ENCODE measurements around the gene DNAJC30. TPM values are rescaled to one million over a fixed set of nuclear protein-coding genes. Genes with fewer than 3 reads are reported as not detected.
"Not testable (repeated sequence)": the region's sequence is repeated elsewhere in the genome, so short reads cannot be mapped to it uniquely, and the experiment has no call there.

DNAJC30 gene
- total and polyA plus RNA-seq, 9 donors: 3.1 to 8.0 (median 6.3) TPM

DNA sequence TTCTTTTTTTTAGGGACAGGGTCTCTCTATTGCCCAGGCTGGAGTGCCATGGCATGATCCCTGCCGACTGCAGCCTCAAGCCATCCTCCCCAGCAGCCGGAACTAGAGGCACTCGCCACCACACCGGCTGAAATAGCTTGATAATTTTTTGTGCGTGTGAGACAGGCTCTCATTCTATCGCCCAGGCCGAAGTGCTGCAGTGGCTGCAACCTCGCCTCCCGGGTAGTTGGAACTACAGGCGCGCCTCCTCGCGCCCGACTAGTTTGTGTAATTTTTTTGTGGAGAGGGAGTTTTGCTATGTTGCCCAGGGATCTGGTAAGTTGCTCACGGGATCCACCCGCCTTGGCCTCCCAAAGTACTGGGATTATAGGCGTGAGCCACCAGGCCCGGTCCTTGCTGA, 2.1 kb upstream of the DNAJC30 start:
- DNase-seq: no peak
- Histone ChIP-seq H3K4me3 (ENCODE audit: low read length) (no peak overlapping the region), H3K27ac (ENCODE audit: low read length) (no peak overlapping the region), H3K36me3 (ENCODE audit: control insufficient read depth, insufficient read depth, low read length) (peaks cover 36% of the 10 kb centered on the region), H3K27me3 (ENCODE audit: control insufficient read depth, insufficient read depth, low read length) (no peaks in the 10 kb centered on the region), H3K9me3 (replicated peaks; ENCODE audit: control insufficient read depth, low read depth, low read length) (no peaks in the 10 kb centered on the region), H3K4me1 (ENCODE audit: control insufficient read depth, insufficient read depth, low read length) (peaks cover 26% of the 10 kb centered on the region)
- 92% methylated on average over 13 of the region's 18 CpGs for WGBS (ENCODE audit: insufficient coverage)

- Histone ChIP-seq H3K4me3 (ENCODE audit: low read length) (peak overlapping the region; percentile 84), H3K27ac (ENCODE audit: low read length) (peak overlapping the region; percentile 83), H3K27me3 (ENCODE audit: control insufficient read depth, insufficient read depth, low read length) (no peaks in the 10 kb centered on the region), H3K9me3 (replicated peaks; ENCODE audit: control insufficient read depth, low read depth, low read length) (no peaks in the 10 kb centered on the region), H3K36me3 (ENCODE audit: control insufficient read depth, insufficient read depth, low read length) (peaks cover 40% of the 10 kb centered on the region), H3K4me1 (ENCODE audit: control insufficient read depth, insufficient read depth, low read length) (peaks cover 26% of the 10 kb centered on the region)
- 16% methylated on average over 52 of the region's 58 CpGs for whole genome bisulfite sequencing (ENCODE audit: insufficient coverage)
- peak; percentile 34 for DNase-seq
Measured at GRCh38 chr7:73683788-73684693, 788 bp upstream of the DNAJC30 start.

DNA sequence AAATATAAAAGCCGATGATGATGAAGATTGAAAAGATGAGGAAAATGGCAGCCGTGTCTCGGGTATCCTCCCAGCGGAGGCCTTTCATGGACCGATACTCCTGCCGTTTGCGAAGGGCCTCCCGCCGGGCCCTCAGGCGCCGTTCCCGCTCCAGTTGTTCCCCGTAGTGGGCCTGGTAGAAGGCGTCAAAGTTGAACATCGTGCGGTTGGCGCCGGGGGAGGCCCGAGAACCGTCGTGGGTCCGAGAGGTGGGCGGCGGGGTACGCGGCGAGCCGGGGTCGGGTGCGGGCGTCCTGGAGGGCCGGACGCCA, 553 bp downstream of the DNAJC30 start:
- H3K36me3 ChIP-seq (ENCODE audit: control insufficient read depth, insufficient read depth, low read length): peaks cover 43% of the 10 kb centered on the region
- under 1% methylated on average over 30 of the region's 33 CpGs for WGBS (ENCODE audit: insufficient coverage)
- no peak for DNase-seq
- H3K9me3 ChIP-seq (replicated peaks; ENCODE audit: control insufficient read depth, low read depth, low read length): no peaks in the 10 kb centered on the region
- no peaks in the 10 kb centered on the region for H3K27me3 ChIP-seq (ENCODE audit: control insufficient read depth, insufficient read depth, low read length)
- peak overlapping the region; percentile 84 for H3K4me3 ChIP-seq (ENCODE audit: low read length)
- peak overlapping the region; percentile 83 for H3K27ac ChIP-seq (ENCODE audit: low read length)
- peaks cover 26% of the 10 kb centered on the region for H3K4me1 ChIP-seq (ENCODE audit: control insufficient read depth, insufficient read depth, low read length)

DNA sequence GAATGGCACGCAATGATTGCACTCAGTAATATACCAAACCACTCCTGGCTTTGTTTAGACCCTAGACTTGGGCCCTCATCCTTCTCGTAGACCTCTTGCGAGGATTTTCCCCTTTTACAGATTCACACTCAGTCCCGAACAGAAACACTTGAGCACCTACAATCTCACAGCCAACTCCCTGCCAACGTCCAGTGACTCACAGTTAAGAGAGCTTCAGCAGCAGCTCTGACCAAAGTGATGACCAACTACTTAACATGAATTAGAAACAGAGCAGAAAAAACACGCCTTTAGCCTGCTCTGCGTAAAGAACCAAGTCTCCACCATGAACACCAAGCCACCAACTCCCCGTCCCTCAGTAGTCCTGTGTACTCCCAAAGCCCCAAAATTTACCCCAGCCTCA, 2.2 kb downstream of the DNAJC30 start:
- peaks cover 30% of the 10 kb centered on the region for H3K36me3 ChIP-seq (ENCODE audit: control insufficient read depth, insufficient read depth, low read length)
- H3K9me3 ChIP-seq (replicated peaks; ENCODE audit: control insufficient read depth, low read depth, low read length): no peaks in the 10 kb centered on the region
- H3K4me3 ChIP-seq (ENCODE audit: low read length): no peak overlapping the region
- H3K27ac ChIP-seq (ENCODE audit: low read length): no peak overlapping the region
- 77% methylated on average over 7 of the region's 8 CpGs for WGBS (ENCODE audit: insufficient coverage)
- peaks cover 26% of the 10 kb centered on the region for H3K4me1 ChIP-seq (ENCODE audit: control insufficient read depth, insufficient read depth, low read length)
- no peaks in the 10 kb centered on the region for H3K27me3 ChIP-seq (ENCODE audit: control insufficient read depth, insufficient read depth, low read length)
- DNase-seq: no peak

DNA sequence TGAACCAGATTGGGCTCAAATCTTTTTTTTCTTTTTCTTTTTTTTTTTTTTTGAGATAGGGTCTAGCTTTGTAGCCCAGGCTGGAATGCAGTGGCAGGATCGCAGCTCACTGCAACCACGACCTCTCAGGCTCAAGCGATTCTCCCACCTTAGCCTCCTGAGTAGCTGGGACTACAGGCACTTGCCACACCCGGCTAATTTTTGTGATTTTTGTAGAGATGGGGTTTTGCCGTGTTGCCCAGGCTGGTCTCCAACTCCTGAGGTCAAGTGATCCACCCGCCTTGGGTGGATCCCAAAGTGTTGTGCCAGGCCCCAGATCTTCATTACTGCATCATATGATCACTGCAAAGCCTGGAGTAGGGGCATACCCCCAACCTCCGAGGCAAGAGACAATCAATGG, 2.8 kb downstream of the DNAJC30 start:
- Histone ChIP-seq H3K36me3 (ENCODE audit: control insufficient read depth, insufficient read depth, low read length) (peaks cover 30% of the 10 kb centered on the region), H3K9me3 (replicated peaks; ENCODE audit: control insufficient read depth, low read depth, low read length) (no peaks in the 10 kb centered on the region), H3K27ac (ENCODE audit: low read length) (no peak overlapping the region), H3K4me3 (ENCODE audit: low read length) (no peak overlapping the region), H3K4me1 (ENCODE audit: control insufficient read depth, insufficient read depth, low read length) (peaks cover 26% of the 10 kb centered on the region), H3K27me3 (ENCODE audit: control insufficient read depth, insufficient read depth, low read length) (no peaks in the 10 kb centered on the region)
- WGBS (ENCODE audit: insufficient coverage): no CpG with 5 or more reads among the region's 7 CpGs
- DNase-seq: no peak

DNA sequence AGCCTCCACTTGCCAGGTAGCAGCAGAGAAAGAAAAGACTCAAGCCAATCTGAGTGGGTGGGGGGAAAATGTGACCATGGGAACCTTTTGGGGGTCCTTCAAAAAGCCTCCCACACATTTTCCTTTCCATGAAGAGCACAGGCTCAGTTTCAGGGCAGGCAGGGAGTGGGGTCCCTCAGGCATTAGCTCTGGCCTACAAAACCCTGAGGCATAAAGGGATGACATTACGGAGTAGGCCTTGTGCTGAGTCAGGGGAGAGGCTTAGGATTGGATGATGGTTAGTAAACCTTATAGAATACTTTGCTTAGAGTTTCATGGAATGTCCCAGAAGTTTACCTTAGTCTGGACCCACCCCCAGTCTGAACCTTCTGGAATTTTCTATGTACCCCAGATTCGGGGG, 3.5 kb downstream of the DNAJC30 start:
- WGBS (ENCODE audit: insufficient coverage): 80% methylated on average over 1 of the region's 2 CpGs

DNA sequence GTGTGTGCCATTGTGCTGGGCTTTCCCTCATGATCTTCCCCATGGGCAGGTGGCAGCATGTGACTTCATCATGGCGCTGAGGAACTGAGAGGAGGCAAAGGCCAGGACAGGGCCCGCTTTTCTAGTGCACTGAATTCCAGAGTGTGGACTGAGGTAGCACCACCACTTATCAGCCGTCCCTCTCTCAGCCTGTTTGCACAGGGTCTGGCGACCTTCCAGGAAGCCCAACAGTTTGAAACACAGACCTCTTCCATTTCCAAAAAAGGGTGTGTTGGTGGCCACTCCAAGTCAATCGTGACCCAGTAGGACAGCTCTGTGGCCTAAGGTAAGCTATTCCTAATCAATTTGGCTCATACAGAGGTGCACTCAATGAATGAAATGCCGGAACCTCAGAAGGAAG, 4.4 kb downstream of the DNAJC30 start:
- no peaks in the 10 kb centered on the region for H3K27me3 ChIP-seq (ENCODE audit: control insufficient read depth, insufficient read depth, low read length)
- no peak for DNase-seq
- peaks cover 27% of the 10 kb centered on the region for H3K36me3 ChIP-seq (ENCODE audit: control insufficient read depth, insufficient read depth, low read length)
- H3K4me3 ChIP-seq (ENCODE audit: low read length): no peak overlapping the region
- H3K9me3 ChIP-seq (replicated peaks; ENCODE audit: control insufficient read depth, low read depth, low read length): no peaks in the 10 kb centered on the region
- no peak overlapping the region for H3K27ac ChIP-seq (ENCODE audit: low read length)
- WGBS (ENCODE audit: insufficient coverage): 100% methylated on average over 3 of the region's 6 CpGs
- peaks cover 18% of the 10 kb centered on the region for H3K4me1 ChIP-seq (ENCODE audit: control insufficient read depth, insufficient read depth, low read length)

More for the DNA sequence above, 3.5 kb downstream of the DNAJC30 start:
- H3K36me3 ChIP-seq (ENCODE audit: control insufficient read depth, insufficient read depth, low read length): peaks cover 27% of the 10 kb centered on the region
- H3K27me3 ChIP-seq (ENCODE audit: control insufficient read depth, insufficient read depth, low read length): no peaks in the 10 kb centered on the region
- H3K9me3 ChIP-seq (replicated peaks; ENCODE audit: control insufficient read depth, low read depth, low read length): no peaks in the 10 kb centered on the region
- H3K27ac ChIP-seq (ENCODE audit: low read length): no peak overlapping the region
- H3K4me1 ChIP-seq (ENCODE audit: control insufficient read depth, insufficient read depth, low read length): peaks cover 26% of the 10 kb centered on the region
- no peak for DNase-seq
- no peak overlapping the region for H3K4me3 ChIP-seq (ENCODE audit: low read length)

GRCh38 chr7:73676062-73676461, 7.2 kb downstream of the DNAJC30 start:
- H3K4me1 ChIP-seq (ENCODE audit: control insufficient read depth, insufficient read depth, low read length); H3K4me3 ChIP-seq (ENCODE audit: low read length); H3K27ac ChIP-seq (ENCODE audit: low read length); H3K27me3 ChIP-seq (ENCODE audit: control insufficient read depth, insufficient read depth, low read length); H3K9me3 ChIP-seq (replicated peaks; ENCODE audit: control insufficient read depth, low read depth, low read length); DNase-seq: not testable (repeated sequence)
- WGBS (ENCODE audit: insufficient coverage): 71% methylated on average over 3 of the region's 9 CpGs
- peaks cover 29% of the 10 kb centered on the region for H3K36me3 ChIP-seq (ENCODE audit: control insufficient read depth, insufficient read depth, low read length)

DNA sequence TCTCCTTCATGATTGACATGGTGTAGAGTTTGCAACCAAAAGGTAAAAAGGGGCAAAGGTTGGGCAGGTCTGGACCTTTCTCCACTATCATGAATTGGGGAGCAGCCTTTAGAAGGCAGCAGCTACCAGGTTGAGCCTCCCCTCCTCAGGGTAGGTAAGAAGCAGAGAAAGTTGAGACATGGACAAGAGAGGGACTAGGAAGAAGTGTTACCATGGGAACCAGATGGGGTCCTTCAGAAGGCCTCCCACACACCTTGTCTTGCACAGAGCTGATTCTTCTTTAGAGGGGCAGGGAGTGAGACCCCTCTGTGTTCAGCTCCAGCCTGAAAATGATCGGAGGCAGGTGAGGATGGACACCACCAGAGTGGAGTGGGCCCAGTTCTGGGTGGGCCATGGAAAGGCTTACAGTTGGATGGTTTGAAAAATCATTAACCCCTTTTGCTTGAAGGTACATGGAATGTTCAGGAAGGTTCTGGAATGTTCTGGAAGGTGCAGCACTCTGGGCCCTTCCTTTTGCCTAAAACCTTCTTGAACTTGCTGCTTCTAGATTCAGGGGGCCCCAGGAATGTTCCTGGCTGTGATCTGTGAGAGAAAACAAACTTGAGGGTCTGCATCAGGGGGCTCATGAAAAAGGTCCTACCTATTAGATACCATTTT, 8.7 kb downstream of the DNAJC30 start:
- no peak overlapping the region for H3K4me3 ChIP-seq (ENCODE audit: low read length)
- 100% methylated on average over 1 of the region's 1 CpG for WGBS (ENCODE audit: insufficient coverage)

GRCh38 chr7:73671857-73672445, 11.3 kb downstream of the DNAJC30 start:
- 89% methylated on average over 13 of the region's 15 CpGs for WGBS (ENCODE audit: insufficient coverage)
- DNase-seq: no peak
- Histone ChIP-seq H3K9me3 (replicated peaks; ENCODE audit: control insufficient read depth, low read depth, low read length) (no peaks in the 10 kb centered on the region), H3K4me3 (ENCODE audit: low read length) (no peak overlapping the region), H3K4me1 (ENCODE audit: control insufficient read depth, insufficient read depth, low read length) (peaks cover 19% of the 10 kb centered on the region), H3K36me3 (ENCODE audit: control insufficient read depth, insufficient read depth, low read length) (peaks cover 4% of the 10 kb centered on the region), H3K27ac (ENCODE audit: low read length) (no peak overlapping the region), H3K27me3 (ENCODE audit: control insufficient read depth, insufficient read depth, low read length) (peaks cover 6% of the 10 kb centered on the region)

More for the DNA sequence above, 8.7 kb downstream of the DNAJC30 start:
- Histone ChIP-seq H3K4me1 (ENCODE audit: control insufficient read depth, insufficient read depth, low read length) (peaks cover 2% of the 10 kb centered on the region), H3K36me3 (ENCODE audit: control insufficient read depth, insufficient read depth, low read length) (peaks cover 22% of the 10 kb centered on the region), H3K27me3 (ENCODE audit: control insufficient read depth, insufficient read depth, low read length) (no peaks in the 10 kb centered on the region), H3K27ac (ENCODE audit: low read length) (no peak overlapping the region), H3K9me3 (replicated peaks; ENCODE audit: control insufficient read depth, low read depth, low read length) (no peaks in the 10 kb centered on the region)
- no peak for DNase-seq
